Measurements from ENCODE around the gene RAN.

Gene RAN

DNA sequence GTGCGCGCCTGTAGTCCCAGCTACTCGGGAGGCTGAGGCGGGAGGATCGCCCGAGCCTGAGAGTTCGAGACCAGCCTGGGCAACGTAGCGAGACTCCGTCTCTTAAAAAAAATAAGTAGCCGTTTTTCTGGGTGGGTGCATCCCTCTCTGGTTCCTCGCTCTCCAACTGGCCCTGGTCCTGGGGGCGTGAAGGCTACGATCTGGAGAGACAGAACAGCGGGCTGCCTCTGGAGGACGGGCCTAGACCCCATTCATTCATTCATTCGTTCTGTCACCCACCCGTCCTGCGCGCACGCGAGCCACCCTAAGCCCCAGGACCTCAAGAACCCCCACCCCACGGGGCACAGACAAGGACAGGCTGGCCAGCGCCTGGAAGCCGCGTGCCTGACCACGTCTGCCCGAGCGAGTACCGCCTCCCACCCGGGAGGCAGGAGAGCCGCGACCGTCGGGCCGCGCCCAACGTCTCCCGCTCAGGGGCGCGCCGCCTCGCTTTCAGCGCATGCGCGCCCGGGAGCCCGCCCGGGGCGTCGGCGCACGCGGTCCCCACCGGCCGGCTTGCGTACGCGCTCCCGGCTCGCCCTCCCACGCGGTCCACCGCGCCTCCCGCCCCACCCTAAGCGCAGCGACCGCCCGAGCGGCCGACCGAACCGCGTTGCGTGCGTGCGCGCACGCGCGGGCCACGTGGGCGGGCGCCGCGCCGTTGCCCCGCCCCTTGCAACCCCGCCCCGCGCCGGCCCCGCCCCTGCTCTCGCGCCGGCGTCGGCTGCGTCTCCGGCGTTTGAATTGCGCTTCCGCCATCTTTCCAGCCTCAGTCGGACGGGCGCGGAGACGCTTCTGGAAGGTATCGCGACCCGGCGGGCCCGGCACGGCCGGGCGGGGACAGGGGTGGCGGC is at the start of gene RAN:
Gene RAN (plus strand): TSS at position 781 of the 893 bp plus-strand sequence. CDS start 528 bp downstream, outside the sequence.
- H3K27ac ChIP-seq, result peak within 1 kb of the TSS; percentile 85 to 92
- TF ChIP-seq, protein P1, sequence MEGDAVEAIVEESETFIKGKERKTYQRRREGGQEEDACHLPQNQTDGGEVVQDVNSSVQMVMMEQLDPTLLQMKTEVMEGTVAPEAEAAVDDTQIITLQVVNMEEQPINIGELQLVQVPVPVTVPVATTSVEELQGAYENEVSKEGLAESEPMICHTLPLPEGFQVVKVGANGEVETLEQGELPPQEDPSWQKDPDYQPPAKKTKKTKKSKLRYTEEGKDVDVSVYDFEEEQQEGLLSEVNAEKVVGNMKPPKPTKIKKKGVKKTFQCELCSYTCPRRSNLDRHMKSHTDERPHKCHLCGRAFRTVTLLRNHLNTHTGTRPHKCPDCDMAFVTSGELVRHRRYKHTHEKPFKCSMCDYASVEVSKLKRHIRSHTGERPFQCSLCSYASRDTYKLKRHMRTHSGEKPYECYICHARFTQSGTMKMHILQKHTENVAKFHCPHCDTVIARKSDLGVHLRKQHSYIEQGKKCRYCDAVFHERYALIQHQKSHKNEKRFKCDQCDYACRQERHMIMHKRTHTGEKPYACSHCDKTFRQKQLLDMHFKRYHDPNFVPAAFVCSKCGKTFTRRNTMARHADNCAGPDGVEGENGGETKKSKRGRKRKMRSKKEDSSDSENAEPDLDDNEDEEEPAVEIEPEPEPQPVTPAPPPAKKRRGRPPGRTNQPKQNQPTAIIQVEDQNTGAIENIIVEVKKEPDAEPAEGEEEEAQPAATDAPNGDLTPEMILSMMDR (IDR thresholded peaks at IDR 0.05), result no peak
- DNase-seq (ENCODE audit: low spot score), result peak; percentile 92
- peak within 1 kb of the TSS; percentile 85 for H3K4me3 ChIP-seq

DNA sequence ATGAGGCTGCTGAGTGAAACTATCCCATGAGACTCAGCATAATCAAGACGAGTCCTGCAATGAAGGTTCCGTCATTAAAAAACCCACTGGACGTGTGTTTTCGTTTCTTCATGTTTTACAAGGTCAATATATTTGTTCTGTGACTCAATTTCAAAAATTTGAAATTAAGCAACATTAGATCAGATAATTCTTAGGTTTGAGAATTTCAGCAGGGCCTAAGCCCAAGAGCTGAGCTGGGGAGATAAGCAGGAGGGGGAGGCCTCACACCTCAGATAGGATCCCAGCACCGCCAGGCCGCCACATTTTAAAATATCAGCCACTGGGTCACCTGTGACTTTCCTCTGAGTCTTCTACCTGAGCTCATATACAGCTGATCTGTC is 46.1 kb upstream of the RAN start:
- DNase-seq (ENCODE audit: low spot score), result peak; percentile 3
- Histone ChIP-seq H3K4me3 (no peak overlapping the region), H3K27ac (no peak overlapping the region)
- TF ChIP-seq, protein P1 (IDR thresholded peaks at IDR 0.05), result no peak

GRCh38 chr12:130826151-130826801 is 45.6 kb upstream of the RAN start:
- TF ChIP-seq, protein P1 (IDR thresholded peaks at IDR 0.05), result no peak
- peak; percentile 66 for DNase-seq (ENCODE audit: low spot score)
- Histone ChIP-seq H3K4me3 (no peak overlapping the region), H3K27ac (no peak overlapping the region)

DNA sequence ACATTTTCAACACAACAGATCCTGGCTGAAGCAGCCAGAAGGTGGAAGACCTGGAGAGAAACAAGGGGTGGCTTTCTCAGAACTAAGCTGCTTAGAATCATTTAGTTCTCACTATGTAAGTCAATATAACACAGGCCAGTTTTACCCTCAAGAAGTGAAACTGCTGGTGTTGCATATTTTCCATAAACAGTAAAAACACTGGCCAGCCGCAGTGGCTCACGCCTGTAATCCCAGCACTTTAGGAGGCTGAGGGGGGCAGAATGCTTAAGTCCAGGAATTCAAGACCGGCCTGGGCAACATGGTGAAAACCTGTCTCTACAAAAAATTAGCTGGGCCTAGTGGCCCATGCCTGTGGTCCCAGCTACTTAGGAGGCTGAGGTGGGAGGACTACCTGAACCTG is 44.4 kb upstream of the RAN start:
- peak; percentile 12 for DNase-seq (ENCODE audit: low spot score)
- H3K4me3 ChIP-seq, result no peak overlapping the region
- peak overlapping the region in 1 of 2 donors; percentile 29 for H3K27ac ChIP-seq
- TF ChIP-seq, protein P1 (IDR thresholded peaks at IDR 0.05), result no peak

- TF ChIP-seq, protein P1 (IDR thresholded peaks at IDR 0.05), result no peak
- H3K4me3 ChIP-seq, result no peak overlapping the region
- no peak for DNase-seq (ENCODE audit: low spot score)
- H3K27ac ChIP-seq, result no peak overlapping the region
Observed at GRCh38 chr12:130828895-130829294, 43.0 kb upstream of the RAN start.

DNA sequence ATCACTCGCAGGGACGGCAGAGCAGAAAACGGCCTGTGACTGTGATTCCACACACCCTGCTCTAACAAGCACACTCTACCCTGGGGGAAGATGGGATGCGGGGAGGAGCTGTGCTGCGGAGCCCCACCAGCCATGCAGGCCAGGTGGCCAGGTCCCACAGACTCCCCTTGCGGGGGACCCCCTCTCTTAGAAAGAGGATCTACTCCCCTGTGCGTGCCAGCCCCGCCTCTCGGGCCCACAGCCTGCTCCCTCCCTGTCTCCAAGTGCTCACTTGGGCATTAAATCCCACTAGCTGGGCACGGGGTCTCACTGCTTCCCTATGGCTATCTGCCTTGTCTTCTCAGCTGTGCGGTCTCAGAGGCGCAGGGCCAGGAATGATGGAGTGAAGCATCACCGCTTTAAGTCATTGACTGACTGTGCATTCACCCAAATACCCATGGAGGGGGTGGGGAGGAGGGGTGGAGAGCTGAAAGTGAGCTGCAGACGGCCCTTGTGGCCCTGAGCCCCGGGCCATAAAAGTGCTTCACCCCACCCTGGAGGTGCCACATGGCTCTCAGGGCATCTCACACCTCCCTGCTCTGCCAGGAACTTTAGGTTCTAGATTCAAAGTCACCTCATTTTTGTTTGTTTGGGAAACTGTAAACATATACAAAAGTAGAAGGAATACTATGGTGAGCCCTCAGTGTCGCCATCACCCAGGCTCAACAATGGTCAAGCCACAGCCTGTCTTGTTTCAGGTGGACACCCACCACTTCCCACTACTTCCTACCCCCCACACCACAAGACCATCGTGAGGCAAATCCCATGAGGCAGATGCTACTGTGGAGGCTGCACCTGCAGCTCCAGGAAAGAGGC is 42.2 kb upstream of the RAN start:
- TF ChIP-seq, protein P1 (IDR thresholded peaks at IDR 0.05), result no peak
- peak; percentile 57 for DNase-seq (ENCODE audit: low spot score)
- no peak overlapping the region for H3K27ac ChIP-seq
- no peak overlapping the region for H3K4me3 ChIP-seq
